HG02884 (cell line): ENCODE measurements around the gene VOPP1.
A peak's percentile ranks its signal among the peaks of the same experiment; 100 is the strongest.

Source experiments
- ATAC-seq: cut with Tn5 transposase; IDR thresholded peaks from one replicate; pipeline ENCODE4 v1.9.1; 2021; ENCODE audit warnings: mild to moderate bottlenecking, moderate library complexity; ENCODE audit not compliant: unreplicated experiment

The VOPP1 gene

GRCh38 chr7:55534262-55534915 is 37.9 kb downstream of the VOPP1 start:
- peak; percentile 60 for ATAC-seq

GRCh38 chr7:55533729-55534080 is 38.6 kb downstream of the VOPP1 start:
- ATAC-seq, result no peak

GRCh38 chr7:55533050-55533728 is 39.1 kb downstream of the VOPP1 start:
- ATAC-seq, result peak; percentile 54

GRCh38 chr7:55532150-55532917 is 40.0 kb downstream of the VOPP1 start:
- ATAC-seq, result no peak

- no peak for ATAC-seq
Measured at GRCh38 chr7:55531536-55531935, 40.8 kb downstream of the VOPP1 start.

GRCh38 chr7:55527307-55527706 is 45.0 kb downstream of the VOPP1 start:
- no peak for ATAC-seq

GRCh38 chr7:55526770-55527169 is 45.5 kb downstream of the VOPP1 start:
- peak; percentile 58 for ATAC-seq

- ATAC-seq, result no peak
Measured at GRCh38 chr7:55526329-55526728, 46.0 kb downstream of the VOPP1 start.

DNA sequence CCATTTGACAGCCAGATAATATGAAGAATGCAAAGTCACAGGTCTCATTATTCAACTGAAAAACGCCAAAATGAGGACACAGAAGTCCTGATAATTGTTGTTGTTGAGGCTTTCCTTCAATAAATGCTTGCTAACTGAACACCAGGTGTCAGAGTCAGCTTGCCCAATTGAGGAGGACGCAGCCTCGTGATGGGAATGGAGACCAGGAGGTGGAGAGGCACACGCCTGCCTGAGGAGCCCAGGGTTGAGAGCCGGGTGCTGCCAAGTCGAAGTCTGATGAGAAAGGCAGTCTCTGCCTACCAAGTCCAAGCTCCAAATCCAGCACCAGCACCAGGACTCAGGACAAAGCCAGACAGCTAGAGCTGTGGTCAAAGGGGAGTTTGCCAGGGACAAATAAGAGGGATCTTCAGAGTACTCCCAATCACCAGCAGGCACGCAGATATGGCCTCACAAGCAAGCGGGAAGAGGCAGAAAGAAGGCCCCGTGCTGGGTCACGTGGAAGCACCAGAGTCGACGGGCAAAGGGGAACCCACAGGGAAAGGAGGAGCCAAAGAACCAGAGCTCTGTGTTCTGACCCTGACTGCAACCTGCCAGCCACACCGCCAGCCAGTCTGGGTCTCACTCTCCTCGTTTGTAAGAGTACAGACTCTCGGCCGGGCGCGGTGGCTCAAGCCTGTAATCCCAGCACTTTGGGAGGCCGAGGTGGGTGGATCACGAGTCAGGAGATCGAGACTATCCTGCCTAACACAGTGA is 47.6 kb downstream of the VOPP1 start:
- ATAC-seq, result no peak

DNA sequence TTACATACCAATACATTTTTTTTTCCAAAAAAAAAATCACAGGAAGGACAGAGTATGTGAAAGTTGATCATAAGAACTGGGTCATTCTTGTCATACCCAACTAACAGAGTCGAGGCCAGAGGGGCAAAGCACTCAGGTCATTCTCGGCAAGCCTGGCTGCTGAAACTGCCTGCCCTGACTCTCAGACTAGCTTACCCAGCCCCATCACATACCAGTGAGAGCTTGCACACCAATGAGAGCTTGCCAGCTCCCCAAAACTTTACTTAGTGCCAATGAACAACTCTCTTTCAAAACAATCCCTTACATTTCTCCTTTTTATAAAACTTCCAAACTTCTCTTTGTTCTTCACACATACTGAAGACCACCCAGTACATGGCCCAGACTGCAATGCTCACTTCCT is 48.9 kb downstream of the VOPP1 start:
- ATAC-seq, result no peak

DNA sequence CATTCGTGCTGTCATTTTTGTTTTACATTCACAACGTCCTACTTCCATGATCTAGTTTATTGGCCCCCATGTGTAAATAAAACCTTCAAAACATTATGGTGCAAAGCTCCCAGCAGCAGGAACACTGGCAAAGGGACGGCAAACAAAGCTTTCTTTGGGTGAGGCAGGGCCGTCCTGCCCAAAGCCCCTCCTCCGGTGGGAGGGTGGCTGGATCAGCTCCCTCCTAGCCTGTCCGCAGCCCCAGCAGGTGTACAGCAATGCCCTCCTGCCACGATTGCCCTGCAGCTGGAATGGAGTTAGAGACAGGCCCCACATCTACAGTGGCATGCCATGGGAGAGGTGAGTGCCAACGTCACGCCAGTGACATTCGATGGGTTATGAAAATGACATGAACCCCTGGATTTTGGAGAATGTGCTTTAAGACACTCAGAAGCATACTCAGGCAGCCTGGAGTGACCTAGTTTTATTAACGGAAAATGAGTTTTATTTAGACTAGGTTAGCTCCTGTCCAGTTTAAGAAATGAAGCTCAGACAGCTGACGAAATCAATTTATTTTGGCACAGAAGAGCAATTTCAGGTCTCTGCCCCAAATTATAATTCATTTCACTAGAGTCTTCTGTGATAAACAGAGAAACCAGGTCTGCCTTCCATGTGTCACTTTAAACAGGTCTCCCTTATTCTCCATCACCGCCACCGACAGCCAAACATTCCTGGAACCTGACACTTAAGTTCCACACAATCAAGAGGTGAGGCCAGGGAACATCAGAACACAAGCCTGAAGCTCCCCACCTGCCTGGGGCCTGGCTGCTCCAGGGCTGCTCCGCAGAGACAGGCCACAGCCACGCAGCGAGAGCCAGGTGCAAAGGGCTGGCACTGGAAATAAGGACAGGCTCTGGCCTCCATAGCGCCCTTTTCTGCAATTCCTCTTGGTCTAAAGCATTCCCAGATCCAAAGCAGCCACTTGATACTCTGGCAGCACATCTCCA is 50.1 kb downstream of the VOPP1 start:
- ATAC-seq, result no peak

DNA sequence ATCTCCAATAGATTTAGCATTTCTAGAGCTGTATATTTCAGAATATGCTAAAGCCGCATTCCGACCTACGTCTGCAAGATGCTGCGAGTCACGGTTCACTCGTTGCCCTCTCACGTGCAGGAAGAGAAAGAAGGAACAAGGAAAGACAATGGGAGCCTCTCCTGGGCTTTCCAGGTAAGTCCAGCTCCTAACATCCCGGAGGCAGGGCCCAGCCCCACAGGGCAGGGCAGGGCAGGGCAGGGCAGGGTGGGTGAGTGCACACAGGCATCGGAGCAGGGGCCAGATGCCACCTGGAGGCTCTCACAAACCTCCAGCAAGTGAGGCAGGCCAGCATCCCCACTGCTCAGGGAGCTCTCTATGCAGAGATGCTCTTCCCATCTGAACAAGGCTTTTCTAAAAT is 50.8 kb downstream of the VOPP1 start:
- ATAC-seq, result no peak

- no peak for ATAC-seq
Measured at GRCh38 chr7:55520426-55521140, 51.7 kb downstream of the VOPP1 start.

GRCh38 chr7:55518836-55519235 is 53.5 kb downstream of the VOPP1 start:
- no peak for ATAC-seq

- no peak for ATAC-seq
Measured at GRCh38 chr7:55517936-55518689, 54.2 kb downstream of the VOPP1 start.

DNA sequence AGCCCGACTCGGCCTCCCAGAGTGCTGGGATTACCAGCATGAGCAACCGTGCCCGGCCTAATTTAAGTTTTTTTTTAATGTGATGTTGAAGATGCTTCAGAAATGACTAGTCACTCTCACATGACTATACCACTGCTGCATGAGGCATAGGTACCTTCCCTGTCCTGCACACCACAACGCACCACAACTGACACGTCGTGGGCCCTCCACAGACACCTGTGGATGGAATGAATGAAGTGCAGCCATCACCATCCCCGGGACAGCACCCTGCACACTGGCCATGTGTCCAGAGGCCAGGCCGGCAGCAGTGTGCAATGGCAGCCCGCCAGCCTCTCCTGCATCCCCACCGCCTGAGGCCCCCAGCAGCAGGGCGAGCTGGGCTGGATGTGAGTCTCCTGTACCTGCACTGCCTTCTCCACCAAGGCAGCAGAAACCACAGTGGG is 55.1 kb downstream of the VOPP1 start:
- ATAC-seq, result peak; percentile 69

DNA sequence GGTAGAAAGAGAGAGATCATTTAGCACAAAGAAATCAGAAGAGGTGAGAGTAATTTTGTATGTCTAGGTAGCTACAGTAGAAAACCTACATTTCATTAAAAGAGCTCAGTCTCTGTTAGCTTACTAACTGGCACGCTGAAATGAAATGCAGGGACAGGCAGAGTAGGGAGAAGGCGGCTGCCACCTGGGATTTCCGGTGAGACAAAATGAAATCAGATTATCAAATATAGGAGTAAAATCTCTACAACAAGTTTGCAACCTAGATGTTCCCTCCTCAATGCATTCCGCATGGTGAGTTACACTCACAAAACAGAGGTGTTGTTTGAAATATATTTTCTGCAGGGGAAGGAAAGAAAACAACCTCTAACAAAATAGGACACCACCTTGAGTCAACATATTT is 55.9 kb downstream of the VOPP1 start:
- ATAC-seq, result no peak

GRCh38 chr7:55515569-55516279 is 56.6 kb downstream of the VOPP1 start:
- ATAC-seq, result peak; percentile 47
